ENCODE data around the gene BAZ2A.
A peak's percentile ranks its signal among the peaks of the same experiment; 100 is the strongest.

Gene BAZ2A

GRCh38 chr12:56634837-56635791, 5.0 kb upstream of the BAZ2A start:
- peak; percentile 47 for DNase-seq

- DNase-seq: no peak
Measured at GRCh38 chr12:56634242-56634836, 4.2 kb upstream of the BAZ2A start.

- no peak for DNase-seq
Measured at GRCh38 chr12:56633468-56634241, 3.5 kb upstream of the BAZ2A start.

- DNase-seq: no peak
Measured at GRCh38 chr12:56632701-56633467, 2.8 kb upstream of the BAZ2A start.

- peak; percentile 36 for DNase-seq
Measured at GRCh38 chr12:56631790-56632700, 1.9 kb upstream of the BAZ2A start.

GRCh38 chr12:56629459-56630179, 507 bp downstream of the BAZ2A start:
- peak; percentile 40 for DNase-seq

- DNase-seq: peak; percentile 57
Measured at GRCh38 chr12:56628671-56629458, 1.3 kb downstream of the BAZ2A start.

- no peak for DNase-seq
Measured at GRCh38 chr12:56626701-56627100, 3.4 kb downstream of the BAZ2A start.

- DNase-seq: no peak
Measured at GRCh38 chr12:56622535-56622934, 7.6 kb downstream of the BAZ2A start.

- no peak for DNase-seq
Measured at GRCh38 chr12:56616925-56617324, 13.2 kb downstream of the BAZ2A start.

GRCh38 chr12:56616244-56616643, 13.9 kb downstream of the BAZ2A start:
- no peak for DNase-seq

- no peak for DNase-seq
Measured at GRCh38 chr12:56614627-56615026, 15.5 kb downstream of the BAZ2A start.

GRCh38 chr12:56604355-56604754, 25.8 kb downstream of the BAZ2A start:
- no peak for DNase-seq

GRCh38 chr12:56602239-56602638, 27.9 kb downstream of the BAZ2A start:
- no peak for DNase-seq

- DNase-seq: peak; percentile 27
Measured at GRCh38 chr12:56601503-56601902, 28.6 kb downstream of the BAZ2A start.

- DNase-seq: no peak
Measured at GRCh38 chr12:56600753-56601152, 29.4 kb downstream of the BAZ2A start.

- no peak for DNase-seq
Measured at GRCh38 chr12:56599797-56600196, 30.3 kb downstream of the BAZ2A start.

GRCh38 chr12:56599041-56599440, 31.1 kb downstream of the BAZ2A start:
- DNase-seq: no peak

- no peak for DNase-seq
Measured at GRCh38 chr12:56596815-56597214, 33.3 kb downstream of the BAZ2A start.
